ENCODE results near the gene RAD51AP2.

DNA sequence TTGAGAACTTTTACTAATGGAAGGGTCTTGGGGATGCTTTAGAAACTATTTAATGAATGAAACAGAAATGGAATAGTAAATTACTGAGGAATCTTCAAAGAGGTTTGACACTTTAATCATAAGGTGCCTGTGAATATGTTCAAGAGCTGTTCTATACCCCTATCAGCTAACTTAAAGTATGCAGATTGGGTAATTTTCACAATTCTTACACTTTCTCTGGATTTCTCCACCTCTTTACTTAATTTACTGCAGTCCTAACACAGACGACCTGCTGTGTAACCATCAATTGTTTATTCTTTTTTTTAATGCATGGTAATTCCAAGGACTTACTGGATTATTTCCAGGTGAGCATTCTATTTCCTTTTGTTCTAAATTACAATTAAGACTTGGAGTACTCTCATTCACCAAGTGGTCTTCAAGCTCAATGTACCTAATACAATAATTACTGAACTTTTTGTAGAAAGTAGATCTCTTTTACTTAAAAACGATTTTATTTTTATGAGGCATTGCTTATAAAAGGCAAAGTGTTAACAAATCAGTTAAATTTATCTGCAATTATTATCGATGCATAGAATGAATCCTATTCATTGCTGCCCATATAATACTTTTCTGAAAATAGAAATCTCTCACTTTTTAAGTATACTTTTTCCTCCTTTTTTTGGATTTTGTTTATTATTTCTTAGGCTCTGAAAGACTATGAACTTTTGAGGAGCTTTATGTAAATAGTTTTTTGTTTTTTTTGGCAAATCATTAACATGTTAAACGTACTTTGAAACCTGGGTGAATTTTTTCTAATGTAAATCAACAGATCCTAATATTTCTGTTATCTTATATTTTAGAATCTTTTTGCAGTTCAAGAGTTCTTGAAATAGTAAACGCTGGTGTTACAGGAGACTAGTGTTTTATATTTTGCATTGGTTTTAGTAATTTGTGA, 27.7 kb upstream of the RAD51AP2 start:
- TF ChIP-seq, protein P1, sequence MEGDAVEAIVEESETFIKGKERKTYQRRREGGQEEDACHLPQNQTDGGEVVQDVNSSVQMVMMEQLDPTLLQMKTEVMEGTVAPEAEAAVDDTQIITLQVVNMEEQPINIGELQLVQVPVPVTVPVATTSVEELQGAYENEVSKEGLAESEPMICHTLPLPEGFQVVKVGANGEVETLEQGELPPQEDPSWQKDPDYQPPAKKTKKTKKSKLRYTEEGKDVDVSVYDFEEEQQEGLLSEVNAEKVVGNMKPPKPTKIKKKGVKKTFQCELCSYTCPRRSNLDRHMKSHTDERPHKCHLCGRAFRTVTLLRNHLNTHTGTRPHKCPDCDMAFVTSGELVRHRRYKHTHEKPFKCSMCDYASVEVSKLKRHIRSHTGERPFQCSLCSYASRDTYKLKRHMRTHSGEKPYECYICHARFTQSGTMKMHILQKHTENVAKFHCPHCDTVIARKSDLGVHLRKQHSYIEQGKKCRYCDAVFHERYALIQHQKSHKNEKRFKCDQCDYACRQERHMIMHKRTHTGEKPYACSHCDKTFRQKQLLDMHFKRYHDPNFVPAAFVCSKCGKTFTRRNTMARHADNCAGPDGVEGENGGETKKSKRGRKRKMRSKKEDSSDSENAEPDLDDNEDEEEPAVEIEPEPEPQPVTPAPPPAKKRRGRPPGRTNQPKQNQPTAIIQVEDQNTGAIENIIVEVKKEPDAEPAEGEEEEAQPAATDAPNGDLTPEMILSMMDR (IDR thresholded peaks at IDR 0.05; ENCODE audit: insufficient read depth, low read length), result no peak
- TF ChIP-seq POLR2AphosphoS5 (IDR thresholded peaks at IDR 0.05; ENCODE audit: low read depth), result no peak

Data from HL-60 (cell line).